ENCODE results near the gene METTL9.

DNA sequence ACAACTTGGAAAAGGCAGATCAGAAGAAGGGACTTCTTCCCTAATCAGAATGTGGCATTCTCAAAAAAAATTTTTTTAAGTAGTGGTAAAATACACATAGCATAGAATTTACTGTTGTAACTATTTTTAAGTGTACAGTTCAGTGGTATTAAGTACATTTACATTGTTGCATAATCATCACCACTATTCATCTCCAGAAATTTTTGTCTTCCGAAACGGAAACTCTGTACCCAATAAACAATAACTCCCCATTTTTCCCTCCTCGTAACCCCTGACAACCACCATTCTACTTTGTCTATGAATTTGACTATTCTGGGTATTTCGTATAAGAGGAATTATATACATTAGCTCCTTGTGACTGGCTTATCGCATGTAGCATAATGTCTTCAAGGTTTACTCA, 18.9 kb downstream of the METTL9 start:
- TF ChIP-seq, protein P1, sequence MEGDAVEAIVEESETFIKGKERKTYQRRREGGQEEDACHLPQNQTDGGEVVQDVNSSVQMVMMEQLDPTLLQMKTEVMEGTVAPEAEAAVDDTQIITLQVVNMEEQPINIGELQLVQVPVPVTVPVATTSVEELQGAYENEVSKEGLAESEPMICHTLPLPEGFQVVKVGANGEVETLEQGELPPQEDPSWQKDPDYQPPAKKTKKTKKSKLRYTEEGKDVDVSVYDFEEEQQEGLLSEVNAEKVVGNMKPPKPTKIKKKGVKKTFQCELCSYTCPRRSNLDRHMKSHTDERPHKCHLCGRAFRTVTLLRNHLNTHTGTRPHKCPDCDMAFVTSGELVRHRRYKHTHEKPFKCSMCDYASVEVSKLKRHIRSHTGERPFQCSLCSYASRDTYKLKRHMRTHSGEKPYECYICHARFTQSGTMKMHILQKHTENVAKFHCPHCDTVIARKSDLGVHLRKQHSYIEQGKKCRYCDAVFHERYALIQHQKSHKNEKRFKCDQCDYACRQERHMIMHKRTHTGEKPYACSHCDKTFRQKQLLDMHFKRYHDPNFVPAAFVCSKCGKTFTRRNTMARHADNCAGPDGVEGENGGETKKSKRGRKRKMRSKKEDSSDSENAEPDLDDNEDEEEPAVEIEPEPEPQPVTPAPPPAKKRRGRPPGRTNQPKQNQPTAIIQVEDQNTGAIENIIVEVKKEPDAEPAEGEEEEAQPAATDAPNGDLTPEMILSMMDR (IDR thresholded peaks at IDR 0.05 in 2 of 3, conservative IDR thresholded peaks at IDR 0.05 in 1 of 3; ENCODE audit: insufficient read depth in 2 of 3, low read depth in 1 of 3, low read length in 3 of 3): no peak
- no peak for TF ChIP-seq MXI1 (IDR thresholded peaks at IDR 0.05; ENCODE audit: low read depth, low read length)
- TF ChIP-seq MAFK (IDR thresholded peaks at IDR 0.05; ENCODE audit: low read length): no peak

Measured in K562 (cell line).